Measurements from ENCODE around the gene SEPTIN12.

The SEPTIN12 gene

GRCh38 chr16:4783951-4784336, 4.2 kb downstream of the SEPTIN12 start:
- no peak for DNase-seq

GRCh38 chr16:4783251-4783950, 4.7 kb downstream of the SEPTIN12 start:
- no peak for DNase-seq

- DNase-seq: no peak
Measured at GRCh38 chr16:4780235-4780634, 7.9 kb downstream of the SEPTIN12 start.

GRCh38 chr16:4778050-4778392, 10.1 kb downstream of the SEPTIN12 start:
- no peak for DNase-seq

- no peak for DNase-seq
Measured at GRCh38 chr16:4777339-4778049, 10.7 kb downstream of the SEPTIN12 start.

GRCh38 chr16:4776141-4776705, 11.9 kb downstream of the SEPTIN12 start:
- no peak for DNase-seq

GRCh38 chr16:4775005-4775404, 13.1 kb downstream of the SEPTIN12 start:
- DNase-seq: no peak

GRCh38 chr16:4772351-4772750, 15.8 kb downstream of the SEPTIN12 start:
- DNase-seq: no peak

- no peak for DNase-seq
Measured at GRCh38 chr16:4771646-4772045, 16.5 kb downstream of the SEPTIN12 start.

GRCh38 chr16:4769306-4769638, 18.9 kb downstream of the SEPTIN12 start:
- DNase-seq: no peak

GRCh38 chr16:4768549-4769305, 19.4 kb downstream of the SEPTIN12 start:
- peak; percentile 75 to 85 for DNase-seq

GRCh38 chr16:4767872-4768548, 20.1 kb downstream of the SEPTIN12 start:
- no peak for DNase-seq

GRCh38 chr16:4766875-4767628, 21.1 kb downstream of the SEPTIN12 start, which contains the start of gene ZNF500:
Gene ZNF500, minus strand, starts transcription at chr16:4767162. Its CDS starts 1,184 bp downstream, at chr16:4765978.
- DNase-seq: peak; percentile 96 to 99

GRCh38 chr16:4765511-4766474, 22.4 kb downstream of the SEPTIN12 start:
- DNase-seq: no peak

GRCh38 chr16:4763791-4764190, 24.4 kb downstream of the SEPTIN12 start:
- no peak for DNase-seq

- no peak for DNase-seq
Measured at GRCh38 chr16:4762205-4762604, 25.9 kb downstream of the SEPTIN12 start.

- no peak for DNase-seq
Measured at GRCh38 chr16:4760221-4760910, 27.8 kb downstream of the SEPTIN12 start.

GRCh38 chr16:4755687-4756086, 32.5 kb downstream of the SEPTIN12 start:
- no peak for DNase-seq

- no peak for DNase-seq
Measured at GRCh38 chr16:4754865-4755264, 33.3 kb downstream of the SEPTIN12 start.

- DNase-seq: no peak
Measured at GRCh38 chr16:4753227-4753626, 34.9 kb downstream of the SEPTIN12 start.
